Activated naive CD4-positive, alpha-beta T cell treated with anti-CD3 and anti-CD28 coated beads, Interleukin-2, amount 50 U/mL, for 16 hours (primary cell): Measurements from ENCODE around the gene HOXB5.

Experiments used
- DNase-seq: peaks from one replicate; pipeline ENCODE4 v3.0.0-alpha.2; 2020

HOXB5 gene

DNA sequence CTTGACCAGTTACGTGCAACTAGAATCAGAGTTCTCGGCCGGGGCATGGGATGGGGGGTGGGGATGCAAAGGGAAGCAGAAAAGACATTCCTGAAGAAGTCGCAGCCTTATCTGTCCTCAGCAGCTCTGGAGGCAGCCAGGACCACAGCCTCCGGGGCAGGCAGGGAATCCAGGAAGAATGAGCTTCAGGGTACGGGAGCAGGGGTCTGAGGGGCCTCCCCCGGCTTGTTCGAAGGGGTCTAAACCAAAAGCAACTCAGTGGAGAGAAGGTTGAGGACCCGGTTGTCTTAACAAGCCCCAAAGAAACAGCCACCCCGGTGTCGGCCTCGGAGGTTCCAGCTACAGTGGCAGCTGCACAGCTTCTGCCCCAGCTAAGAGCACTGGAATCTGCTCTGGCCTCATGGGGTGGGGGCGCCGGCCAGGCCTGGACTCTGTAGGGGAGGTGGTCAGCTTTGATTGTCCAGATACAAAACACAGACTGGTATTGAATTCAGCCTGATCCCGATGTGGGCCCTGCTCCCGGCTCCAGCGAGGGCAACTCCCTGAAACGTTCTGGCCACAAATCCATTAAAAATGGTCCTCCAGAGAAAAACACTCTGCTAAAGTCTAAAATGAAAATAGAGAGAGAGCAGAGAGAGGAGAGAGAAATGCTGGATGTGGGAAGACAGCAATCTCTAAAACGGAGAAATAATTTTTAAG lies 23.1 kb downstream of the HOXB5 start:
- DNase-seq = no peak

DNA sequence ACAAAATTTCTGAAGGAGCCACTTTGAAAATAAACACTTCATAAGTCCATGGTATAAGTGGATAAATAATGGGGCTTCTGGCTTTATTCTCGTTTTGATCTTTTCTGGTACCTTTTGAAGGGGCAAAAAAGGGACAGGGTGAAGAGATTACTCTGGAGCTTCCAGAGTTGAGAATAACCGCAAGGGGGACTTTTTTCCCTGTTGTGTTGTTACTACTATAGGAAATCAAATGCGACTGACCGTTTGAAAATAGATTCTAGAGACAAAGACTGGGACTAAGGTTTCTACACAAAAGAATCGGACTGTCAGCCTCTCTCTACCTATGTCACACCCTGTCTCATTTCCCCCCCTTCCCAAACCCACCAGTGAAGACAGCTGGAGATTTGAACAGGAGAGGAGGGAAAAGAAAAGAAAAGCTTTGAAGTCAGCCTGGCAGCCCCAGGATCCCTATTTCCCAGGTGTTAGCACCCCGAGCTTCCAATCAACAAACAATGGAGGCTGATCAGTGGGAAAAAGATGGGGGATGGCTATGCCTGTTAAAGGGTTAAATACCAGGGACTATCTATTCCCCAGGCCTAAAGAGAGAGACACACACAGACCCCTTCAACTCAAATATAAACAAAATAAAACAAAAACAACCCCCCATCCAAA lies 23.8 kb downstream of the HOXB5 start:
- no peak for DNase-seq

DNA sequence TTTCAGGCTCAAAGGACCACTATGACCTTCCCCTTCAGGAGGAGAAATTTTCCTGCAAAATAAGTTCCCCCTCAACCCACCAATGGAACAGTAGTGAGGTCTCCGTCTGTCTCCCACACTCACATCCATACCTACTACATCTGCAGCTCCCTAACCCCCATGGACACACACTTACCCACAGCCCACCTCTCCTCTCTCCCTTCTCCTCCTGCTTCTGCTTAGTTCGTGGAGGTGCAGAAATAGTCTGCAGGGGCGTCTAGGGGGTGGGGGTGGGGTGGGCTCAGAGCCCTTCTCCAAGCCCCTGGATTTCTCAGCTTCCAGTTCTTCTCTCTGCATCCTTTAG lies 24.4 kb downstream of the HOXB5 start:
- no peak for DNase-seq

DNA sequence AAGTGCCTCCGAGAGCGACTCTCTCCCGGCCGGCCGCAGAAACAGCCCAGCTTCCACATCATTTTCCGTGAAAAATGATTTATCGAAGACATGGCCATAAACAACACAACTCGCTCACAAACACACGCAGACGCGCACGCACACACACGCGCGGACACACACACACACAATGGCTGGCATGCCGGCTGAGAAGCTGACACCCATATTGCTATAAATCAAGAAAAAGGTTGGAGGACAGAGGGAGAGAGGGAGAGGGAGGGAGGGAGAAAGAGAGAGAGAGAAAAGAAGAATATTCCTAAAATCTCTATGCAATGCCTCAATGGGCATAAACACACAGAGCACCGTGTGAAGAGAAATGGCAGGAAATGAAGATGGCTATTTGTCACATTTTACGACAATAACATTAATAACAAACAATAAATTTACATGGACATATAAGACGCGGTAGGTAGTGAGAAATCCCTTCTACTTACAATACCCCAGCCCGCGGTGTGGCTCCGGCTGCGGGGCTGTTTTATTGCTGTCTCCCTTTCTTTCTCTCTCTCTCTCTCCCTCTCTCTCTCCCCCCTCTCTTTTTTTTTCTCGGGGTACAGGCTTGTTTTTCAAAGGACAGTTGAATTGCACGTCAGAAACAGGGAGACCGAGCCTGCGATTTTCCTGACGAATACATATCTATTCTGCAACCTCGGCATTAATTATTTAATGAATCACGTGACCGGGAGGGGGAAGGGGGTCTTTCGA lies 24.9 kb downstream of the HOXB5 start:
- no peak for DNase-seq

DNA sequence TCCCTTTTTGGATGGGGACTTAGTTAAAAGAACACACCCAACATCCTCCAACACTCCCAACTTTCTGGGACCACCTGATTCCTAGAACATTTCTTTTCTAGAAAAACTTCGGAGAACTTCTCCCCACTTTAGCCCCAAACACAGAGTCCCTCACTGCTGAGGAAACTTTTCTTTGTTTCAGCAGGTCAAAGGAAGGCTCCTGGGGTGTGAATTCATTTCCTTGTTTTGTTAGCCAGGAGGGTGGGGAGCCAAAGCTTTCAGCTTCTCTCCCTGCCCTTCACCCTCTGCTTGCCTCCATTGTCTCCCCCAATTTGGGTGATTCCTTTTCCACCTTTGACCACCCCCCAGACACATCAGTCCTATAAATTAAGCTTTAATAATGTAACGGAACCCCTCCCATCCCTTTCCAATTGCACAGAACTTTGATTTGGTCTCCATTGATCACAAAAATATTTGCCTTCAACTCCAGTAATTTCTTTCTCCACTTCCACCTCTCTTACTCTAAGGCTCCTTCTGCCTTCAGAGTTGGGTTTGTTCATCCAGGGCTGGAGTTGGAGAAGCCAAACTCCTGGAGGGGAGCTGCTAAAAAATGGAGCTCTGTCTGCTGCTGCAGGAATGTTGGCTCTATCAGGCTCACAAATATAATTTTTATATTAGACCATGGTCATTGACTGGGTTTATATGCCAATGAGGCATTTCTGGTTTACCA lies 25.8 kb downstream of the HOXB5 start:
- no peak for DNase-seq

DNA sequence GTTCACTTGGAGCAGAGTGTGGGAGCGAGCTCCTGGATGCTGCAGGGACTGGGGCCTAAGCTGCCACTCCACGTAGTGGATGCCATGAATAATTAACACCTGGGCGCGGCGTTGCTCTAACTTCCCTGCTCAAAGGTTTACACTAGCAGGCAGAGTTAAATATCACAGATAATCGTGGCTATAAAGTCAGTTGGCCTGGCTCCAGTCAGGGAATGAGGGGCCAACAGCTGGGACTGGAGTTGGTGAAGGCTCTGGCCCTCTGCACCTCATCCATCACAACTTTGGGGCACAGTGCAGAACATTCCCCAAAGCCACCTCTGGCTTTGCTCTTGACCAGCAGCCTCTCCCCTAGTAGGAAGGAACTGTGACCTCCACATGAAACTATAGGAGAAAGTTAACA lies 26.4 kb downstream of the HOXB5 start:
- DNase-seq = no peak

DNA sequence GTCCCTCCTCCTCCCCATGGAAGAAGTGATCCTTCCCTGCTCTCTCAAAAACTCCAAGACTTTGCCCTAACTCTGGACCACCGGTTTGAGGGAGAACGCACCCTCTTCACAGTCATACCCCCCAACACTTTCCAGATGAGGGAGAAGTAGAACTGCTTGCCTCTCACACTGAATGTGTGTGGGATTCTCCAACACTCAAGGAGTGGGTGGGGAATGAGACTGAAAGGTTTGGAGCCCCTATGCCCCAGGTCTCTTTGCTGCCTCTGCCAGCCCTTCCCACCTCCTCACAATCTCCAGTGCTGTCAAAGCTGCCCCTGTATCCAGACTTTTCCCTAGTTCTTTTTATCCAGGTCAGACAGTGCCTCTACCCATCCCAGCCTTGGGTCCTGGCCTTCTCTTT lies 26.9 kb downstream of the HOXB5 start:
- DNase-seq = no peak

DNA sequence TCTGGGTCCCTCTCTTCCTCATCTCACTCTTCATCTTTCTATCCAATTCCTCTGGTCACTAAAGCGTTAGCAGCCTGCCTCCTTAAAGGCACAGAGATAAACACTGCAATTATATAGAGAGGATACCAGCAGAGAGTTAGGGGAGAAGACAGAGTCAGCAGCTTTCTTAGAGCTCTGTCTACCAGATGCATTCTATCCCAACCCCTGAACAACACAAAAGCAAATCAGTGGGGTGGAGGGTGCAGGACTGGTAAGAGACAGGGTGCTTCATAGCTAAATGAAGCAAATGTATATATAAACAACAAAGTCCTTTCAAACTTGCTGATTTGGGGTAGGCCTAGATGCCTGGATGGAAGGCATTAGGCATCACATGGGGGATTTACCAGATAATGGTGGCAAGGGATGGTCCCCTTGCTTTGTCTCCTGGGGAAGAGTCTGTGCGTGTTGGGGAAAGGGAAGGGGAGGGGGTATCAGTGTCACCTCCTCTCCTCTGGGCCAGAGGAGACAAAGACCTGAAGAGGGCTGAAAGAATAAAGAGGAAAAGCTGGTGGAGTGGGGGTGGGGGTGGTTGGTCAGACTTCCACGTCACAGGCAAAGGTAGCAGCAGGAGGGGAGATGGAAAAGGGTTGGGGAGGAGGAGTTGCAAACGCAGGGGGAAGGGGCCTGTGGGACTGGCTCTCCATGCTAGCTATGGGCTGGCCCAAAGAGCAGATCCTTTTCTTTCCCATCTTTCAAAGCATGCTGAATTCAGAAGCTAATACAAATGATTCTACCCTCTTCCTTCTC lies 27.5 kb downstream of the HOXB5 start:
- DNase-seq = no peak

DNA sequence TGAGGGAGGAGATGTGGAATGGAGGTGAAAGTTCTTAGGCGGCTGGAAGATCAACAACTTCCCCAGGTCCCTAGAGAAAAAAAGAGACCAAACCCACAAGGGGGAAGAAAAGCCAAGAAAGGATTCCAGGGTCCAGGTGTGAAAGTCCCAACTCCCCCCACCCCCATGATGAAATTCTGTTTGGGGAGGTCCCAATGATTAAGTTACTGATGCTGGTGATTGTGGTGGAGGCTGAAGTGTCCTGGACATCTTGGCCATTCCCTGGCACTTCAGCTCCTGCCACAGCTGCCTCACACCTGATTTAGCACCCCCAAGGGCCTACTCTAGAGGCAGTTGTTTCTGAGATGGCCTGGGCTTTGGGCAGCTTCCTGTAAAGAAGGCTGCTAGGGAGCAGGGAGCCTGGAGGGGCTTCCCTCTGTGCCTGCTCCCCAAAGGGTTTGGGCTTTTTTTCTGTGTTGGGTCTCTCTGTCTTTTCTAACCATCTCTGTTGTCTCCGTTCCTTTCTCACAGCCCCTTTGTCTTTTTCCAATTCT lies 28.5 kb downstream of the HOXB5 start:
- DNase-seq = no peak

DNA sequence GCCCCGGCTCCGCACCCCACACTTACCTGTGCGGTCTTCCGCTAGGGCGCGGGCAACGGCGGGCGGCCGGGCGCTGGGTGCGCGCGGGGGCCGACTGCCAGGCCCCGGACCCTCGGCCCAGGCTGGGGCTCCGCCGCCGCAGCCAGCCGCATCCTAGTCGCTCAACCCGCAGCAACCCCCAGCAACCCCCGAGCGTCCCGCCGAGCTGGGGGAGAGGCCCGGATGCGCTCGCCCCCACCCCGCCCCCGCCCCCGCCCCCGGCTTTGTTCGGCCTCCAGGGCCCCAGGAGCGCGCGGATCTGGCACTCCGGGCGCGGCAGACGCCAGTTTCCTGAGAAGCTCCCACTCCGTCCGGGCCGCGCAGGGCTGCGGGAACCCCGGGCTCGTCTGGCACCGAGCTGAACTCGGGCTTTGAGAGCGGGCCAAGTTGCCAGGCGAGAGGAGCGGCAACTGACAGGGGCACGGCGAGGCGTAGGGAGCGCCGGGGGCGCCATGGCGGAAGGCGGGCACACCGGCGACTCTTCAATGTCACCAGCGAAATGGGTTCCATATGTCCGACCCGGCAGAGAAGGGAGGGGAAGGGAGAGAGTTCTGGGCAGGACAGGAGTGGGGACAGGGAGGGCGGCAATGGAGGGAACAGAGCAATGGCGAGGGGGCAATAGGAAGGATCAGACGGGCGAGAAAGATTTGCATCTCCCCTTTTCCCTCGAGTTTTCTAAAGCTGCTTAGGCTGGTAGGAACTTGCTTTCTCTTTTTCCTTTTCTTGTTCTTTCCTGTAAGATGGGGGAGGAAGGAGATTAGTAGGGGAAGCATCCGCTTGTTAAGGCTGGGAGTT lies 29.2 kb downstream of the HOXB5 start:
- no peak for DNase-seq

DNA sequence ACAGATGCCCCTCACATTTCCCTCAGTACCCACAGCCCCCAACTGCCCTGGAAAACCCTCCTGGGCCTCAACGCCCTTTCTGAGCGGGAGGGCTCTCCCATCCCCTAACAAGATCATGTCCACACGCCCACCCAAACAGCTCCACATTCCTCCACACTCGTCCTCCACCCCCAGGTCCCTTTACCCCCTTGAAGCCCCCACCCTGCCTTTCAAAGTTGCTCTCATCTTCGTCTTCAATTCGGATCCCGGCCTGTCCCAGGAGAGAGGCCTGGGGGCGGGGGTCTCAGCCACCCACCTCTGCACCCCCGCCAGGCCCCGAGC lies 29.8 kb downstream of the HOXB5 start:
- no peak for DNase-seq

DNA sequence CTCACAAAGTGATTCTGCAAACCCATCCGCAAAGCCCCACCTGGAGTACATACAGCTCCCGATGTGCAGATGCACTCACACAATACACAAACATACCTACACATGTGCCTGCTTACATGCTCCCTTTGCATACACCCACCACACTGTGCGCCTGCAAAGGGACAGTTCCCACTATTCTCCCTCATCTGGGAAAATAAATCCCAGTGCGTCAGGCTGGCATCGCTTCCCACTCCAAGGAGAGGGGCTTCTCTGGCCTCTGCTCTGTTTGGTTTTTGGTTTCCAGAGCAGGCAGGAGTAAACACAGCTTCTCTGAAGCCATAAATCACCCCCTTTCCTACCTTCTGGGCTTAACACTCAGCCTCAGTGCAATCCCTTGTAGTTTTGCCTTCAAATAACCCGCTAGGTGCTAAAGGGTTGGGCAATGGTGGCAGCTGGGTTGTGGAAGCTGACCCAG lies 30.2 kb downstream of the HOXB5 start:
- no peak for DNase-seq

DNA sequence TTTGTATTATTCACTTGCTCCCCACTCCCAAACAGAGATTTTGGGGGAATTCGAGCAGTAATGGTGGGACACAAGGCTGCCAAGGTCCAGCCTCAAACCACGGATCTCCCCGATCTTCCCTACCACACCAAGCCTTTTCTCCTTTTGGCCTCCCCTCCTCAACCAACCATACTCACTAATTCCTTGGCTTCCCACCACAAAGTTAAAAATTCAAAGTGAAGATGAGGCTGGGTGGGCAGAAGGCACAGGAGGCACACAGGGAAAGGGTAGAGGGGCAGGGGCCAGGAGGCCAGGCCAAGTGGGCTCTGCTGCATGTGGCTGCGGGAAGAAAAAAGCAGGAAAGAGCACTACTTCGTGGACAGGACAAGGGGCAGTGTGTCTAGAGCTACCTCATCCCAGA lies 30.6 kb downstream of the HOXB5 start:
- DNase-seq = no peak

DNA sequence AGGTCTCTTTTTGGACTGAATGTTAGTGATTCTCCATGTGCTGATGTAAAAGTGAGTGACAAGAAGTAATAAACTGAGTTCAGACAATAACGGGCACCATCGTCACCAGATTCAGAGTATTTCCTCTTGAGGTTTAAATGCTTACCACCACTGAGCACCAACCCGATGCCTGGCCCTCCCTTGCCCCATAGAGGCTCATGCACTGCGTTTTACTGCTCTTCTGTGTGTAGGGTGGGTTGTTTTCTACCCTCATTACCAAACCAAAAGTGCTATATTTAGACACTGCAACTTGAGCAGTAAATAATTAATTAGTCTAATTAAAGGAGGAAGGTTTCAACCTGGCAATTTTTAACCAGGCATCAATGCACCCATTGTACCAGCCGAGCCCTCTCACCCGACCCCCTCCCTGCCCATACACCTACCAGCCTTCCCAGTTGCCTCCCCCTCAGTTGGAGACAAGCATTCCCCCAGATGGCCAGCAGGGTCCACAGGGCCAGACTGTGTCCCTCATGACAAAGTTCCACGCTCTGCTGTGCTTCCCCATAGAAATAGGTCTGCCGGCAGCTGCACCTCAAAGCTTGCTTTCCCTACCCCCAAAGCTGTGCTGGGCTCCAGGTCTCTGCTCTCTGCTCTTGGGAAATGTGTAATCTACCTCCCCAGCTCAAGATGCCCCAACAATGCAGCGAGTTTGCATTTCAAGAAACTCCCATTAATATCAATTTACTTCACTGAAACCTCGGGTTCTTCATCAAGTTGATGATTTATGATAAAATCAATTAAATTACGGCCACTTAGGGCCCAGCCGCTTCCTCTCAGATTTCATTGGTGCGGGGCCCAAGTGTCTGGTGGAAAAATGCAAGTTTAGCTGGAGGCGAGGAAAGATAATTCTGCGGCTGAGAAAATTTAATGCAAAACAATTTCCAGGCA lies 31.4 kb downstream of the HOXB5 start:
- DNase-seq = no peak

DNA sequence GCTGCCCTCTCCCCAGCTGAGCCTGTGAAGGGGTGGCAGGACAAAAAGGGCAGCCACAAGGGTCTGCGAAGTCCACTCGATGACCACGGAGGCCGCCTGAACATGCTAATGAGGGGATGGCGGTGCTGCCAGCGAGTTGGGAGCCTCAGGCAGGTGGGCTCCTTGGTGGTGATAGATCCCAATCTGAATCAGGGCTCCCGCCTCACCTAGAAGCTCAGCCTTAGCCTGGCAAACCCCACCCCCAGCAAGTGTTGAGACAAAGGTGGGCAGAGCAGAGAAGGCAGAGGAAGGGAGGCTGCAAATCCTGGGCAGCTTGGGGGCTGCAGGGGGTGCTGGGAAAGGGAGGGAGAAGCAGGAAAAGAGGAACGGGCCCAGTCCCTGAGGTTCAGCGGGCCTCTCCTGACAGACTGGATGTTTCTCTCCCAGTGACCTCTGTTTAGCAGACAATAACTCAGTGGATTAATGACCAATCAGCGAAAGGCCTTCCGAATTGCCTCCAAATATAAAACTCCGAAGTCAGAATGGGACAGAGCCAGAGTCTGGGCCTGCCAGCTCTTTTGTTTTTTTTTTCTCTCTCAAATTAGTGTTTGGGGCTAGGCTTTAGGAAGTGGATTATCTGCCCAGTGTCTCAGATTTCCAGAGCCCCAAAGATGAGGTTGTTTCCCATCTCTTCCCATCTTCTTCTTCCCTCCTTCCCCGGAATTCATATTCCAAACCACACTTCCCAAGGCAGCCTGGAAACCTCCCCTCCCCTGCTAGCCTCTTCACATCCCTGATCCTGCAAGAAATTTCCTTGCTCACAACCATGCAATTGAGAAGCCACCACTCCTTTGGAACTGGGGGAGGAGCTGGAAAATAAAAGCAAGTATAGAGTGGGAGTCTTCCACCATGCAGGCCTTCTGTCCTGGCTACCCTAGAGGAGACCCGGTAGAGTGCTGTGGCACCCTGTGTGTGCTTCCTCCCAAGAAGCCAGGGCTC lies 33.5 kb downstream of the HOXB5 start:
- DNase-seq = no peak

DNA sequence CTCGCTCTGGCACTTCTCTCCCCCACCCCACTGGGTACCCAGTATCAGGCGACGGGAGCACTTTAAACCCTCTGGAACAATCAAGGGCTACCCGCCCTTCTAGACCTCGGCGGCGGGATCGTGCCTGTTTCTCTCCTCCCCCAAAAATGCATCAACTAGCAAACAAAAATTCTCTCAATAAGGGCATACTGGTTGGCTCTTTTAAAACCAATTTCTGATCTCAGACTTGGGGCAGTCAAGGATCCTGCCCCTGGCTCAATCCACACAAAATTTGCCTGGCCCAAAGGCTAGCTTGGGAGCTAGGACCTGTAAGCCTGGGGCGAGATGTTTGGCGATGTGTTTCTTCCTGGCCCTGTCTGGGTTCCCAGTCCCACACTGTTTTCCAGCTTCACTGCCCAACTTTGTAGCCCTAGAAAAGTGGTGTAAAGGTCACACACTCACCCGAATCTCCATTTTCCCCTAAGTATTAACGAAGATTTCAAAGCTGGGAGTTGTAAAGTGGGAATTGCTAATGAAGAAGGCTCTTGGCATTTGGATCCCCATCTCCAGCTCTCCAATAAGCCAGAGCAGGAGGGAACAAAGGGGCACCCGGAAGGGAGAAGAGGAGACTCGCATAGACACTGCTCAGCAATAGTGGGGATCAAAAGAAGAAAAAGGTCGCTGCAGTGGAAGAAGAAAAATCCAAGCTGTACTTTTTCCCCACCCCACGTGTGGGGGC lies 34.3 kb downstream of the HOXB5 start:
- DNase-seq = no peak

DNA sequence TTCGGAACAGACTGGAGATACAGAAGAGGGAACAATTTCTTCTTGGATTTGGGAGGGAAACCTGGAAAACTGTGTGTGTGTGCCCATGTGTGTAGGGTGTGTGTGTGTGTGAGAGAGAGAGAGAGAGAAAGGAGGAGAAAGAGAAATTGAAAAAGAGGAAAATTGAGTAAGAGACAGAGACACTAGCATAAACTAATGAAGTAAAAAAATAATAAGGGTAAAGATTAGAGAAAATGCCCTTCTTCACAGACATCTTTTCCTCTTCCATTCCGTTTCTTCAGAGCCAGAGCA lies 34.8 kb downstream of the HOXB5 start:
- DNase-seq = no peak

DNA sequence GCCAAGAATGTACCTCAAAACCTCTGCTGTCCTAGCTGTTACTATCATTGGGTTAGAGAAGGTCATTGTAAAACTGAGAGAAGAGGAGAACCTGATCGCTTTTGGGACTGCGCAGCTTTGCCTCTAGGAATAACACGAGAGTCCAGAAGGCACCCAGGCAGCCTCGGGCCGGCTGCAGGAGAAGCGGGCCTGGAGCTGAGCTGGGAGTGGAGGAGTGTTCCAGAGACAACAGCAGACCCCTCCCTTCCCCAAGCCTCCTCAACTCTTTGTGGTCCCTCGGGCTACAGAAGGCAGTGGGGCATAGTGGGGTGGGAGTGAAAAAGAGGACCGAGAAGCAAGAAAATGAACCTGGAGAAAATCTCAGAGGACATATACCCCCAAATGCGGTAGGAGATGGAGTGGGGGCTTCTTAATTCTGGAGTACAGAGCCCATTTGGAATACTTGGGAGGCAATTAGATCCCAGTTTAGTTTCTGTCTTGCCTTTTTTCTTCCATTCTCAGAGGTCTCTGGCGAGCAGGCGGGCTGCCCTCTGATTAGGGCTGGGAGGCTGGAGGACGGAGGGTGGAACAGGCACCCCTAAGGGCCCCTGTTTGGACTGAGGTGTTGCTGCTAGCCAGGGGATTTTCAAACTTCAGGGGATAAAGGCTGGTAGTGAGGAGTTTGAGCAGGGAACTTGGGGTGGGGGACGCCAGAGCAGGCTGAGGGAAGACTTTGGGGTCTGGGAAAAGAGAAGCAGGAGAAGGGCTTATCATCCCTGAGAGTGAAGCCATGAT lies 35.3 kb downstream of the HOXB5 start:
- no peak for DNase-seq
